HepG2 (cell line): ENCODE measurements around the gene STK11. TPM values are rescaled to one million over a fixed set of nuclear protein-coding genes. Genes with fewer than 3 reads are reported as not detected.

Experiments used
- CENPX ChIP-seq: sonication (generic); formaldehyde crosslinking; IDR thresholded peaks from 2 replicates; pipeline ENCODE4 v1.9.0; 2021; ENCODE audit warnings: mild to moderate bottlenecking, missing genetic modification reagents, moderate library complexity
- HNRNPK ChIP-seq: fragments of 200-400 bp; formaldehyde crosslinking; IDR thresholded peaks from 2 replicates; pipeline ENCODE4 v1.6.1; 2018; ENCODE audit warnings: low read length, low read depth, moderate library complexity, mild to moderate bottlenecking; ENCODE audit not compliant: poor library complexity, severe bottlenecking
- MXI1 ChIP-seq: IDR thresholded peaks from 3 replicates; pipeline ENCODE4 v1.6.1; 2012; ENCODE audit warnings: low read depth, low read length, inconsistent platforms, borderline replicate concordance
- NFE2 ChIP-seq: sonication (generic); formaldehyde crosslinking; IDR thresholded peaks from 2 replicates; pipeline ENCODE4 v1.4.0; 2020; ENCODE audit warnings: missing genetic modification reagents
- POGZ ChIP-seq: sonication (generic); formaldehyde crosslinking; IDR thresholded peaks from 2 replicates; pipeline ENCODE4 v1.4.0; 2020; ENCODE audit warnings: mild to moderate bottlenecking, missing genetic modification reagents
- SP1 ChIP-seq, 2 experiments: fragments of 450-650 bp in 1 of 2; sonication (generic) in 1 of 2; formaldehyde crosslinking in 1 of 2; IDR thresholded peaks; 2 replicates each; pipeline versions ENCODE4 v1.4.0 to v1.6.1; 2016 to 2020; ENCODE audit warnings: missing genetic modification reagents in 1 of 2
- ZBTB21 ChIP-seq: sonication (generic); formaldehyde crosslinking; IDR thresholded peaks from 2 replicates; pipeline ENCODE4 v1.4.0; 2020; ENCODE audit warnings: missing genetic modification reagents
- ZFP1 ChIP-seq: IDR thresholded peaks from 2 replicates; pipeline ENCODE4 v1.6.1; 2016
- ZMYM2 ChIP-seq: sonication (generic); formaldehyde crosslinking; IDR thresholded peaks from 2 replicates; pipeline ENCODE4 v1.8.0; 2022; ENCODE audit warnings: mild to moderate bottlenecking, missing genetic modification reagents
- ZNF121 ChIP-seq: sonication (generic); formaldehyde crosslinking; IDR thresholded peaks from 2 replicates; pipeline ENCODE4 v1.5.0; 2020; ENCODE audit warnings: mild to moderate bottlenecking, missing genetic modification reagents
- ZNF224 ChIP-seq: sonication (generic); formaldehyde crosslinking; IDR thresholded peaks from 2 replicates; pipeline ENCODE4 v1.5.0; 2020; ENCODE audit warnings: mild to moderate bottlenecking, missing genetic modification reagents
- ZNF446 ChIP-seq: sonication (generic); formaldehyde crosslinking; IDR thresholded peaks from 2 replicates; pipeline ENCODE4 v1.5.0; 2020; ENCODE audit warnings: mild to moderate bottlenecking, missing genetic modification reagents
- ZNF720 ChIP-seq: sonication (generic); formaldehyde crosslinking; IDR thresholded peaks from 2 replicates; pipeline ENCODE4 v1.4.0; 2020; ENCODE audit warnings: missing genetic modification reagents
- ZNF781 ChIP-seq: sonication (generic); formaldehyde crosslinking; IDR thresholded peaks from 2 replicates; pipeline ENCODE4 v1.5.1; 2020; ENCODE audit warnings: borderline replicate concordance, mild to moderate bottlenecking, missing genetic modification reagents; ENCODE audit errors: not compliant biosample characterization
- polyA plus RNA-seq, 8 experiments: library from polyadenylated mRNA; depleted of rRNA in 3 of 8; stranded (reverse) in 7 of 8; unstranded in 1 of 8; fragments of >200 nt; fragmentation: Illumina TruSeq in 4 of 8; extraction: Trizol in 4 of 8; gene quantifications; 2 replicates each; pipeline versions ENCODE4 v1.2.1 to v1.2.3, GENCODE V29; 2011 to 2016; ENCODE audit warnings: low read depth in 4 of 8, missing spikeins in 1 of 8, mixed read lengths in 1 of 8; ENCODE audit not compliant: insufficient read depth in 1 of 8
- total RNA-seq, 5 experiments: library from RNA; depleted of rRNA; stranded (reverse); fragments of >200 nt; fragmentation: Illumina TruSeq; extraction: Trizol; gene quantifications; 2 replicates each; pipeline ENCODE4 v1.2.3, GENCODE V29; 2016; ENCODE audit warnings: low read depth in 1 of 5
- TF ChIP-seq, protein P1 (sequence below): sonication (generic); formaldehyde crosslinking; IDR thresholded peaks from 2 replicates; pipeline ENCODE4 v1.5.0; 2020; ENCODE audit warnings: mild to moderate bottlenecking, low read depth, missing genetic modification reagents, borderline replicate concordance
- TF ChIP-seq, protein P2 (sequence below): sonication (generic); formaldehyde crosslinking; IDR thresholded peaks from 2 replicates; pipeline ENCODE4 v1.4.0; 2020; ENCODE audit warnings: mild to moderate bottlenecking, missing genetic modification reagents
- TF ChIP-seq, protein P3 (sequence below): sonication (generic); formaldehyde crosslinking; IDR thresholded peaks from 2 replicates; pipeline ENCODE4 v1.4.0; 2020; ENCODE audit warnings: missing genetic modification reagents
- TF ChIP-seq, protein P4 (sequence below): sonication (generic); formaldehyde crosslinking; IDR thresholded peaks from 2 replicates; pipeline ENCODE4 v1.8.1; 2022; ENCODE audit warnings: mild to moderate bottlenecking, missing genetic modification reagents
- TF ChIP-seq, protein P5 (sequence below): sonication (generic); formaldehyde crosslinking; IDR thresholded peaks from 2 replicates; pipeline ENCODE4 v1.4.0; 2020; ENCODE audit warnings: missing genetic modification reagents, borderline replicate concordance

Gene STK11
- total and polyA plus RNA-seq, 2 of the 13 experiments (the other 11 are each of a cell fraction or from before 2014, with no cell fraction given): 27.5 to 43.6 TPM

DNA sequence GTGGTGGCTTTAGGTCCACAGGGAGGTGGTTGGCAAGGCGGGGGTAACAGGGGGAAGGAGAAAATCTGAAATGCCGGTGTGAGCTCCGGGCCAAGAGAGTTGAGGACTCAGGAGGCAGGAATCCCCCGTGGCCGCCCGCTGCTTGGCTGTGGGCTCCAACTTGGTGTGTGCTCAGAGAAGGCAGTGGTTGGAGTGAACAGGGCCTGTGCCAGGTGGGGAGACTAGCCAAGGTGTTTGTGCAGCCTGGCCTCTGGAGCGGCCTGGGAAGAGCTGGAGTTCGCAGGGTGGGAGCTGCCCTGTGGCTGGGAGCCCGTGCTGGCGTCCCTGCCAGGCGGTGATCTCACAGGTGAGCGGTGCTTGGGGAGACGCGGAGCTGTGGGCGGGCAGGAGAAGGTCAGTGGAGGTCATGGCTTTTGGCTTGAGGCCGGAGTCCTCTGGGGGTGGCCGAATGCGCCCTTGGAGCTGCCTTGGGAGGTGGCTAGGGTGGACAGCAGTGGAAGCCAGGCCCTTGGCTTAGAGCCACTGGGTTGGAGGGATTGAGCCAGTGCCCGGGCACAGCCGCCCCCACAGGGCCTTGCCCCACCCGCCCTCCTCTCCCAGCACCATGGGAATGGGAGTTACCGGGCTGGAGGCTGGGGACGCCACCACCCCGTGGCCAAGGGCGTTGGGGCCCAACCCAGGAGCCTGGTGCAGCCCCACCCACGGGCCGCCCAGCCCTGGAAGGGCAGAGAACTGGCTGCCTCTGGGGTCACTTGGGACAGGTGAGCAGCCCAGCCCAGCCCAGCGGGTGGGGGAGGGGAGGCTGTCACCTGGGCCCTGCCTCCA lies 56.4 kb downstream of the STK11 start (continued):
- TF ChIP-seq ZNF781 (CRISPR knock-in tag): no peak
- no peak for TF ChIP-seq ZNF224 (CRISPR knock-in tag)
- TF ChIP-seq, protein P1, sequence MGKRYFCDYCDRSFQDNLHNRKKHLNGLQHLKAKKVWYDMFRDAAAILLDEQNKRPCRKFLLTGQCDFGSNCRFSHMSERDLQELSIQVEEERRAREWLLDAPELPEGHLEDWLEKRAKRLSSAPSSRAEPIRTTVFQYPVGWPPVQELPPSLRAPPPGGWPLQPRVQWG (CRISPR knock-in tag): no peak
- TF ChIP-seq NFE2 (CRISPR knock-in tag): no peak
- TF ChIP-seq ZNF446 (CRISPR knock-in tag): 0 out of 2 replicates have a peak, but pooled peaks have one; percentile 32
- 0 out of 2 replicates have a peak, but pooled peaks have one; percentile 16 for TF ChIP-seq ZBTB21 (CRISPR knock-in tag)
- TF ChIP-seq, protein P2, sequence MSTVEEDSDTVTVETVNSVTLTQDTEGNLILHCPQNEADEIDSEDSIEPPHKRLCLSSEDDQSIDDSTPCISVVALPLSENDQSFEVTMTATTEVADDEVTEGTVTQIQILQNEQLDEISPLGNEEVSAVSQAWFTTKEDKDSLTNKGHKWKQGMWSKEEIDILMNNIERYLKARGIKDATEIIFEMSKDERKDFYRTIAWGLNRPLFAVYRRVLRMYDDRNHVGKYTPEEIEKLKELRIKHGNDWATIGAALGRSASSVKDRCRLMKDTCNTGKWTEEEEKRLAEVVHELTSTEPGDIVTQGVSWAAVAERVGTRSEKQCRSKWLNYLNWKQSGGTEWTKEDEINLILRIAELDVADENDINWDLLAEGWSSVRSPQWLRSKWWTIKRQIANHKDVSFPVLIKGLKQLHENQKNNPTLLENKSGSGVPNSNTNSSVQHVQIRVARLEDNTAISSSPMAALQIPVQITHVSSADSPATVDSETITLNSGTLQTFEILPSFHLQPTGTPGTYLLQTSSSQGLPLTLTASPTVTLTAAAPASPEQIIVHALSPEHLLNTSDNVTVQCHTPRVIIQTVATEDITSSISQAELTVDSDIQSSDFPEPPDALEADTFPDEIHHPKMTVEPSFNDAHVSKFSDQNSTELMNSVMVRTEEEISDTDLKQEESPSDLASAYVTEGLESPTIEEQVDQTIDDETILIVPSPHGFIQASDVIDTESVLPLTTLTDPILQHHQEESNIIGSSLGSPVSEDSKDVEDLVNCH (CRISPR knock-in tag): no peak
- 0 out of 2 replicates have a peak, but pooled peaks have one; percentile 7 for TF ChIP-seq ZNF121 (CRISPR knock-in tag)
- TF ChIP-seq ZNF720 (CRISPR knock-in tag): no peak
- TF ChIP-seq, protein P3, sequence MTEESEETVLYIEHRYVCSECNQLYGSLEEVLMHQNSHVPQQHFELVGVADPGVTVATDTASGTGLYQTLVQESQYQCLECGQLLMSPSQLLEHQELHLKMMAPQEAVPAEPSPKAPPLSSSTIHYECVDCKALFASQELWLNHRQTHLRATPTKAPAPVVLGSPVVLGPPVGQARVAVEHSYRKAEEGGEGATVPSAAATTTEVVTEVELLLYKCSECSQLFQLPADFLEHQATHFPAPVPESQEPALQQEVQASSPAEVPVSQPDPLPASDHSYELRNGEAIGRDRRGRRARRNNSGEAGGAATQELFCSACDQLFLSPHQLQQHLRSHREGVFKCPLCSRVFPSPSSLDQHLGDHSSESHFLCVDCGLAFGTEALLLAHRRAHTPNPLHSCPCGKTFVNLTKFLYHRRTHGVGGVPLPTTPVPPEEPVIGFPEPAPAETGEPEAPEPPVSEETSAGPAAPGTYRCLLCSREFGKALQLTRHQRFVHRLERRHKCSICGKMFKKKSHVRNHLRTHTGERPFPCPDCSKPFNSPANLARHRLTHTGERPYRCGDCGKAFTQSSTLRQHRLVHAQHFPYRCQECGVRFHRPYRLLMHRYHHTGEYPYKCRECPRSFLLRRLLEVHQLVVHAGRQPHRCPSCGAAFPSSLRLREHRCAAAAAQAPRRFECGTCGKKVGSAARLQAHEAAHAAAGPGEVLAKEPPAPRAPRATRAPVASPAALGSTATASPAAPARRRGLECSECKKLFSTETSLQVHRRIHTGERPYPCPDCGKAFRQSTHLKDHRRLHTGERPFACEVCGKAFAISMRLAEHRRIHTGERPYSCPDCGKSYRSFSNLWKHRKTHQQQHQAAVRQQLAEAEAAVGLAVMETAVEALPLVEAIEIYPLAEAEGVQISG (CRISPR knock-in tag): 0 out of 2 replicates have a peak, but pooled peaks have one; percentile 27
- TF ChIP-seq MXI1: peak; percentile 31; the same call in 1 of the 3 replicates
- TF ChIP-seq HNRNPK: peak; percentile 21
- no peak for TF ChIP-seq SP1 (IDR thresholded peaks at IDR 0.05)
- peak; percentile 11; the same call in 1 of the 2 replicates for TF ChIP-seq SP1 (CRISPR knock-in tag; IDR thresholded peaks at IDR 0.05)
- no peak for TF ChIP-seq CENPX (CRISPR knock-in tag)
- 0 out of 2 replicates have a peak, but pooled peaks have one; percentile 29 for TF ChIP-seq POGZ (CRISPR knock-in tag)
- TF ChIP-seq ZFP1: no peak
- TF ChIP-seq, protein P4, sequence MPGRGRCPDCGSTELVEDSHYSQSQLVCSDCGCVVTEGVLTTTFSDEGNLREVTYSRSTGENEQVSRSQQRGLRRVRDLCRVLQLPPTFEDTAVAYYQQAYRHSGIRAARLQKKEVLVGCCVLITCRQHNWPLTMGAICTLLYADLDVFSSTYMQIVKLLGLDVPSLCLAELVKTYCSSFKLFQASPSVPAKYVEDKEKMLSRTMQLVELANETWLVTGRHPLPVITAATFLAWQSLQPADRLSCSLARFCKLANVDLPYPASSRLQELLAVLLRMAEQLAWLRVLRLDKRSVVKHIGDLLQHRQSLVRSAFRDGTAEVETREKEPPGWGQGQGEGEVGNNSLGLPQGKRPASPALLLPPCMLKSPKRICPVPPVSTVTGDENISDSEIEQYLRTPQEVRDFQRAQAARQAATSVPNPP (CRISPR knock-in tag): no peak
- no peak for TF ChIP-seq ZMYM2 (CRISPR knock-in tag)
- TF ChIP-seq, protein P5, sequence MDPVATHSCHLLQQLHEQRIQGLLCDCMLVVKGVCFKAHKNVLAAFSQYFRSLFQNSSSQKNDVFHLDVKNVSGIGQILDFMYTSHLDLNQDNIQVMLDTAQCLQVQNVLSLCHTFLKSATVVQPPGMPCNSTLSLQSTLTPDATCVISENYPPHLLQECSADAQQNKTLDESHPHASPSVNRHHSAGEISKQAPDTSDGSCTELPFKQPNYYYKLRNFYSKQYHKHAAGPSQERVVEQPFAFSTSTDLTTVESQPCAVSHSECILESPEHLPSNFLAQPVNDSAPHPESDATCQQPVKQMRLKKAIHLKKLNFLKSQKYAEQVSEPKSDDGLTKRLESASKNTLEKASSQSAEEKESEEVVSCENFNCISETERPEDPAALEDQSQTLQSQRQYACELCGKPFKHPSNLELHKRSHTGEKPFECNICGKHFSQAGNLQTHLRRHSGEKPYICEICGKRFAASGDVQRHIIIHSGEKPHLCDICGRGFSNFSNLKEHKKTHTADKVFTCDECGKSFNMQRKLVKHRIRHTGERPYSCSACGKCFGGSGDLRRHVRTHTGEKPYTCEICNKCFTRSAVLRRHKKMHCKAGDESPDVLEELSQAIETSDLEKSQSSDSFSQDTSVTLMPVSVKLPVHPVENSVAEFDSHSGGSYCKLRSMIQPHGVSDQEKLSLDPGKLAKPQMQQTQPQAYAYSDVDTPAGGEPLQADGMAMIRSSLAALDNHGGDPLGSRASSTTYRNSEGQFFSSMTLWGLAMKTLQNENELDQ (CRISPR knock-in tag): no peak
